WTC11 (cell line): ENCODE results near the gene DAB2. TPM values are rescaled to one million over a fixed set of nuclear protein-coding genes. Genes with fewer than 3 reads are reported as not detected.

Experiments used
- ATAC-seq: fragments of 200-7000 bp; cut with Tn5 transposase; 2 replicates; pipeline ENCODE4 v1.10.0; 2021; ENCODE audit warnings: mild to moderate bottlenecking, moderate library complexity
- CTCF ChIA-PET: fragments of 300-600 bp; sonication (Branson Sonifier 250); formaldehyde crosslinking; loops from one replicate; lab custom pipeline; 2021; ENCODE audit warnings: antibody characterized with exemption; lab: Charles Lee
- POLR2A ChIA-PET: fragments of 350-600 bp; sonication (Branson Sonifier 250); formaldehyde crosslinking; loops from one replicate; lab custom pipeline; 2021; ENCODE audit warnings: antibody characterized with exemption; lab: Charles Lee
- DNase-seq: peaks from one replicate; pipeline ENCODE4 v3.0.0; 2021; ENCODE audit warnings: low spot score
- H3K27ac Mint-ChIP-seq: 2 replicates; pipeline ENCODE4 v1.8.0; 2021; ENCODE audit warnings: mixed read lengths
- H3K27me3 Mint-ChIP-seq: 2 replicates; pipeline ENCODE4 v1.8.0; 2021; ENCODE audit warnings: low read depth, mild to moderate bottlenecking, moderate library complexity, mixed read lengths
- H3K36me3 Mint-ChIP-seq: 2 replicates; pipeline ENCODE4 v1.8.0; 2021; ENCODE audit warnings: mixed read lengths
- H3K4me1 Mint-ChIP-seq: 2 replicates; pipeline ENCODE4 v1.8.0; 2022; ENCODE audit warnings: mixed read lengths
- H3K4me3 Mint-ChIP-seq: 2 replicates; pipeline ENCODE4 v1.8.0; 2021; ENCODE audit warnings: mild to moderate bottlenecking, moderate library complexity, mixed read lengths
- H3K9me3 Mint-ChIP-seq: 2 replicates; pipeline ENCODE4 v1.8.0; 2021; ENCODE audit warnings: mixed read lengths
- AFF4 ChIP-seq: sonication (generic); formaldehyde crosslinking; IDR thresholded peaks from 2 replicates; pipeline ENCODE4 v1.8.1; 2023; ENCODE audit warnings: mild to moderate bottlenecking, missing genetic modification reagents, borderline replicate concordance
- AR ChIP-seq: fragments of 250-450 bp; sonication (Bioruptor Pico); IDR thresholded peaks from 2 replicates; pipeline ENCODE4 v1.9.0; 2021; ENCODE audit warnings: mild to moderate bottlenecking
- ARID4B ChIP-seq: sonication (generic); formaldehyde crosslinking; IDR thresholded peaks from 2 replicates; pipeline ENCODE4 v1.8.0; 2023; ENCODE audit warnings: missing genetic modification reagents, mild to moderate bottlenecking, borderline replicate concordance
- ATF2 ChIP-seq: sonication (generic); formaldehyde crosslinking; IDR thresholded peaks from 2 replicates; pipeline ENCODE4 v1.8.1; 2022; ENCODE audit warnings: low read depth, missing genetic modification reagents, borderline replicate concordance
- ESRRA ChIP-seq: sonication (generic); formaldehyde crosslinking; IDR thresholded peaks from 2 replicates; pipeline ENCODE4 v1.8.1; 2022; ENCODE audit warnings: mild to moderate bottlenecking, missing genetic modification reagents, borderline replicate concordance
- MLX ChIP-seq: sonication (generic); formaldehyde crosslinking; IDR thresholded peaks from 2 replicates; pipeline ENCODE4 v1.8.1; 2023; ENCODE audit warnings: mild to moderate bottlenecking, missing genetic modification reagents, moderate library complexity
- RELA ChIP-seq: sonication (generic); formaldehyde crosslinking; IDR thresholded peaks from 2 replicates; pipeline ENCODE4 v1.8.1; 2022; ENCODE audit warnings: missing genetic modification reagents, mild to moderate bottlenecking, borderline replicate concordance
- TEAD1 ChIP-seq: sonication (generic); formaldehyde crosslinking; IDR thresholded peaks from 2 replicates; pipeline ENCODE4 v1.8.0; 2022; ENCODE audit warnings: mild to moderate bottlenecking, missing genetic modification reagents
- TEAD4 ChIP-seq: sonication (generic); formaldehyde crosslinking; IDR thresholded peaks from 2 replicates; pipeline ENCODE4 v1.8.0; 2022; ENCODE audit warnings: mild to moderate bottlenecking, missing genetic modification reagents
- TP53 ChIP-seq: sonication (generic); formaldehyde crosslinking; IDR thresholded peaks from 2 replicates; pipeline ENCODE4 v1.8.1; 2023; ENCODE audit warnings: mild to moderate bottlenecking, missing genetic modification reagents
- total RNA-seq: library from RNA; stranded (reverse); gene quantifications from 3 replicates; pipeline ENCODE4 v1.2.3, GENCODE V29; 2021

Gene DAB2
- total RNA-seq, 1 experiment from 2014 or later, result 7.2 TPM

- DNase-seq, result no peak
- CTCF ChIA-PET, result no interaction called here
- H3K4me3 Mint-ChIP-seq, result no peak overlapping the region
- POLR2A ChIA-PET, result no interaction called here
- H3K27me3 Mint-ChIP-seq, result peaks cover 5% of the 10 kb centered on the region; the same call in 1 of the 2 replicates
- ATAC-seq, result no peak
- peaks cover 39% of the 10 kb centered on the region for H3K4me1 Mint-ChIP-seq
- no peak overlapping the region for H3K27ac Mint-ChIP-seq
- no peaks in the 10 kb centered on the region for H3K36me3 Mint-ChIP-seq
- TF ChIP-seq ARID4B (no peak), TEAD1 (no peak), ESRRA (no peak), ATF2 (CRISPR knock-in tag) (no peak), TEAD4 (CRISPR knock-in tag) (no peak), AR (CRISPR knock-in tag) (no peak), AFF4 (CRISPR knock-in tag) (no peak)
- no peaks in the 10 kb centered on the region for H3K9me3 Mint-ChIP-seq
Measured at GRCh38 chr5:39427633-39428032, 2.9 kb upstream of the DAB2 start.

- no peak overlapping the region for H3K27ac Mint-ChIP-seq
- peaks cover 5% of the 10 kb centered on the region; the same call in 1 of the 2 replicates for H3K27me3 Mint-ChIP-seq
- H3K9me3 Mint-ChIP-seq, result no peaks in the 10 kb centered on the region
- peaks cover 43% of the 10 kb centered on the region for H3K4me1 Mint-ChIP-seq
- ATAC-seq (no peak), DNase-seq (no peak)
- CTCF ChIA-PET, result no interaction called here
- POLR2A ChIA-PET, result no interaction called here
- no peak for TF ChIP-seq TP53 (CRISPR knock-in tag)
- no peak for TF ChIP-seq MLX
- TF ChIP-seq RELA (CRISPR knock-in tag), result no peak
- no peak overlapping the region for H3K4me3 Mint-ChIP-seq
- H3K36me3 Mint-ChIP-seq, result no peaks in the 10 kb centered on the region
Measured at GRCh38 chr5:39427229-39427628, 2.4 kb upstream of the DAB2 start.
